NB4 (cell line): ENCODE measurements around the gene CSF3.

Experiments used
- CTCF ChIP-seq: IDR thresholded peaks from one replicate; pipeline ENCODE4 v1.5.1; 2012; ENCODE audit warnings: low read depth, low read length
- MAX ChIP-seq: IDR thresholded peaks from 2 replicates; pipeline ENCODE4 v1.6.1; 2011; ENCODE audit warnings: low read depth, low read length
- MYC ChIP-seq: IDR thresholded peaks from 2 replicates; pipeline ENCODE4 v1.6.1; 2011; ENCODE audit warnings: low read depth, low read length
- POLR2A ChIP-seq: IDR thresholded peaks from 2 replicates; pipeline ENCODE4 v1.6.1; 2011; ENCODE audit warnings: mild to moderate bottlenecking; ENCODE audit not compliant: insufficient read length; ENCODE audit errors: extremely low read depth

- no peak for TF ChIP-seq CTCF
- no peak for TF ChIP-seq POLR2A
- TF ChIP-seq MAX = no peak
- no peak for TF ChIP-seq MYC
Observed at GRCh38 chr17:39981766-39982375, 33.4 kb upstream of the CSF3 start.
